Retina (tissue), 1 donor: Measurements from ENCODE around the gene SCAPER.

ENCODE experiments used
- DNase-seq: peaks from one replicate; pipeline ENCODE4 v3.0.0-alpha.2; 2016

SCAPER gene

DNA sequence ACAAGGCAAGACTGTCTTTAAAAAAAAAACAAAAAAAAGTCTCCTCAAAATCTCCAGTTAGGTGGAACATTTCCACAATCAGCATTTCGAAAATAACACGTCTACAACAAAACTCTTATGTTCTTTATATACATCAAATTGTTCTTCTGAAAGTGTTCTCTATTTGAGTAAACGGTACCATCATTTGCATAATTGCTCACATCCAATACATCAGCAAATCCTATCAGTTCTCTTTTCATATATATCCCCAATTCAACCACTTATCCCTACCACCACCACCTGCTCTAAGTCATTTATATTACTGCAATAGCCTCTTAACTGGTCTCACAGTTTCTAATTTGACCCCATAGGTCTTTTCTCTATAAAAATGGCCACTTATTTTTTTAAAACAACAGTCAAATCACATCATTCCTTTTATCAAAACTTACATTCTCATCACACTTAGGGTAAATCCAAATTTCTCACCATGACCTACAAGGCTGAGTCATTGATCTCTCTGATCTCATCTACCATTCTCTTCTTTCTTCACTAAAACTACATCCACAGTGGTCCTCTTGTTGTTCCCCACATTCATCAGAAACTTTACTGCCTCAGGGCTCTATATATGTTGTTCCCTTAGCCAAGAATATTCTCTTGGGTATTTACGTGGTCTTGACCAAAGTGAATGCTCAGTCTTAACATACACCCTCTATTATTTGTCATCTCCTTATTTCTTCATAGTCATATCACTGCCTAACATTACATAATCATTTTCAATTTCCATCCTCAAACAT is 237.0 kb downstream of the SCAPER start:
- DNase-seq, result no peak

DNA sequence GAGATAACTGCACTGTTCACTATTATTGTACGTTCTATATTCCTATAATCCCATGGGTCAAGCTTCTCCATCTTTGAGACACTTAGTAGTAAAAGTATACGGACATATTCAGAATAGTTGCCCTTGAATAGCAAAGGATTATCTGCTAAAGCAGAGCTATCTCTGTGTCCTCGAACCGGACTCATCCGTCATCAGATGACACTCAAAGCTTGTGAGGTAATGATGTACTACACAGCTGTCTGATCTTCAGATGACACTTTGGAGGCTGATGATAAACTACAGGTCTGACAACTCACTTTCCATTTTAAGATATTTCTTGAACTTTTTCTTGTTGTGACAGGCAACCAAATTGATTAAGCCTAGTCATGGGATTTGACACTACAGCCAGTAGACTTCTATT is 240.2 kb downstream of the SCAPER start:
- DNase-seq, result no peak

DNA sequence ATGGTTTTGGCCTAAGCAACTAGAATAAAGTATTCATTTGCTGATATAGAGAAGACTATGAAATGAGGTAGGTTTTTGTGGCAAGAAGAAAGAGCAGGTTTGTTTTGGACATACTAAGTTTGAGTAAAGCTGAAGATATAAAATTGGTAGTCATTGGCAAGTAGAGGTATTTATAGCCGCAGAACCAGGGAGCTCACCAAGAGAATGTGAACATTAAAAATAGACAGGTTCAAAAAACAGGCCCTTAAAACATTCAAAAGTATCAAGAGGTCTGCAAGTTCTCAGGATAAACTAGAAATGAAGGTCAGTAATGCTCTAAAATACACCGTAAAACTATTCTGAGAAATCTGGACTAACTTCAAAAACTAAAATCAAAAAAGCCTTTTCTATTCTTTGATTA is 240.7 kb downstream of the SCAPER start:
- no peak for DNase-seq

DNA sequence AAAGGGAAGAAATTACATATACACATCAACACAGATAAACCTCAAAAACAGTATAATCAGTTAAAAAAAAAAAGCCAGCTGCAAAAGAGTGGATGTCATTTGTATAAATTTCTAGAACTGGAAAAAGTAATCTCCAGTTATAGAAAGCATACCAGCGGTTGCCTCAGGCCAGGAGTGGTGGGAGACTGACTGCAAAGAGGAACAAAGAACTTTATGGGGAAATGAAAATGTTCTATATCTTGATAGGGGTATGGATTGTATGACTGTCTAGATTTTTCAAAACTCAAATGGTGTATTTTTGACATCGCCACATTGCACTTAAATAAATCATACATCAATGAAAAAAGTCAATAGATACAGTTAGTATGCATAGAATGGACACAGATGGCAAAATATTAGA is 241.6 kb downstream of the SCAPER start:
- DNase-seq, result no peak

DNA sequence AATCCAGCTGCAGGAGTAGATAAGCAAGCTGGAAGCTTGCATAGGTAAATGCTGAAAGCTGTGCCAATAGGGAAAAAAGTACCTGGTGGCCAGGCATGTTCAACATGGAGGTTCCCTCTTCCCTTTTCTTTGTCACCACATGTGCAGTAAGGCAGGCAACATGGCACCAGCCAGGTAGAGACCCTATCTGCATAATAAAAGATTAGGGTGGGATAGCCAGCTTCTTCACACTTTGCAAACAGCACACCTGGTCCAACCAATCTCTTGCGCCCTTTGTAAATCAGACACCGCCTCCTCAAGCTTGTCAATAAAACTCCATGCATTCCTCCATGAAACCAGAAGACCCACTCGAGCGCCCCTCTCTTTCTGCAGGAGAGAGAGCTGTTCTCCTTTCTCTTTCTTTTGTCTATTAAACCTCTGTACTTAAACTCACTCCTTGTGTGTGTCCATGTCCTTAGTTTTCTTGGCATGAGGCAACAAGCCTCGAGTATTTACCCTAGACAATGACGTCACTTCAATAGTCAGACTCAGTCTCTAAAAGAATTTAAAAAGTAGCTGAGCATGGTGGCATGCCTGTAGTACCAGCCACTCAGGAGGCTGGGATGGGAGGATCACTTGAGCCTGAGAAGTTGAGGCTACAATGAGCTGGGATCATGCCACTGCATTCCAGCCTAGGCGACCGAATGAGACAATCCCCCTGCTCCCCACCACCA is 256.3 kb downstream of the SCAPER start:
- no peak for DNase-seq

DNA sequence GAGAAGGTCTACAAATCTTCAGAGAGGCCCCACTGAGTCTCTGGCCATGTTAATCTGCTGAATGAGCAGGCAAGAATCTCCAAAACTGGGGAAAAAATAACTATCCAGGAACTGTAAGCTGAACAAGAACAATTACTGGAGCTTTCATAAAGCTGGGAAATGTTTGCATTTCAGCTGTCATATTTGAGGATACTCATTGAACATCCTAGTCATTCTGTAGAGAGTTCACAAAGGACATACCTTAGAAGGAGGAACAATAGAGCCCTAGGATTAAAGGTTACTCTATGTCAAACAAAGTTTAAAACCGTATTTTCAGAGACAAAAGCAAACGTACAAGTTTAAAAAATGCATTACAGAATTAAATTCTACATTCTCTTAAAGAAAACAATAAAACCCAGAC is 257.5 kb downstream of the SCAPER start:
- no peak for DNase-seq

DNA sequence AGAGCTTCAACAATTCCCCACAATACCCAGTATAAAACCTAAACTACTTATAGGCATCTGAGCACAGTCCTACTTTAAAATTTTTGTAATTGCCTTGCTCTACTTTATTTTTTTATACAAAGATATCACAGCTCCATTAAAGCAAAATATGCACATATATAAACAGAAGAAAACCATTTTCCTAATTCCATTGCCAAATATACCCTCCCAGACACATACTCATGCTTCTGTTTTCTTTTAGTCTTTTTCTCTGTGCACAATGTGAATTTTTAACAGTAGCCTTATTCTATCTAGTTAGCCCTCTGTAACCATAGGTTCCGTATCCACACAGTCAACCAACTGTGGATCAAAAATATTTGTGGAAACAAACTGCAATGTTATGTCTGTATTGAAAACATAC is 260.5 kb downstream of the SCAPER start:
- DNase-seq, result no peak

DNA sequence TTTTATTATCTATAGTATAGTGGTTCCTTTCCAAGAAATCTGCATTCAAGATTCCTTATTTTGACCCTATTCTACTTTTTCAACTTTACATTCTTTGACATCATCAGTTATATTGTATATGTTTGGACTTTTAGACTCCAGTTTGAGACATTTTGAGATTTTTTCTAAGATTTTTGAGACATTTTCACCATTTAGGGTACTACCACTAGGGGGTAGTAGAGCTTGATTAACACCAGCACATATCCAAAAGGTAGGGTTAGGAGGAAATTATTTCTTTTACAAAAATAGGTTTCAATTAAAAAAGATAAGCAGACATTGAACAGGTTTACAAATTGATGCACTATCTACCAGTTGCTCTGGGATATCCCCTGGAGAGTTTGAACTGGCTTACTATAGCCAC is 262.5 kb downstream of the SCAPER start:
- DNase-seq, result no peak

DNA sequence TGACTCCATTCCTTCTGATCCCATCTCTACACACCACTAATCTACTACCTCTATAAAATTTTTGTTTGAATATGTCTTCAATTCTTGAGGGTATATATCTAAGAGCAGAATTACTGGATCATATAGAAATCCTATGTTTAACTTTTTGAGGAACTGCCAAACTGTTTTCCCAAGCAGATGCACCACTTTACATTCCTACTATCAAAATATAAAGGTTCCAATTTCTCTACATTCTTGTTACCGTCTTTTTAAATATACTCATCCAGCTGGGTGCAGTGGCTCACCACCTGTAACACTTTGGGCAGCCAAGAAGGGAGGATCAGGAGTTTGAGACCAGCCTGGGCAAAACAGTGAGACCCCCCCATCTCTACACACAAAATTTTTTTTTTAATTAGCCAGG is 268.0 kb downstream of the SCAPER start:
- no peak for DNase-seq

DNA sequence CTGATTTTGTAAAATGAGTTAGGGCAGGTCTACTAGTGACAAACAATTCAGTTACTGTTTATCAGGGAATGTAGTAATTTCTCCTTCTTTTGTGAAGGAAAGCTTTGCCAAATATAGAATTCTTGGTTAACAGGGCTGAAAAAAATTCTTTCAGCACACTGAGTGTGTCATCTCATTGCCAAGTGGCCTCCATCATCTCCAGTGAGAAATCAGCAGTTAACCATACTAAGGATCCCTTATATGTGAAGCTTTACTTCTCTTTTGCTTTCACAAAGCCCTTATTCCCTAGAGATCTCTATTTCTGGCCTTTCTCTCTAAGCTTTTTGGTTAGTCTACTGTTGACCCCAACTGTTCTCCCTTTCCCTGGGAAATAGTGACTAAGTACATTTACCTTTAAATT is 269.1 kb downstream of the SCAPER start:
- no peak for DNase-seq

DNA sequence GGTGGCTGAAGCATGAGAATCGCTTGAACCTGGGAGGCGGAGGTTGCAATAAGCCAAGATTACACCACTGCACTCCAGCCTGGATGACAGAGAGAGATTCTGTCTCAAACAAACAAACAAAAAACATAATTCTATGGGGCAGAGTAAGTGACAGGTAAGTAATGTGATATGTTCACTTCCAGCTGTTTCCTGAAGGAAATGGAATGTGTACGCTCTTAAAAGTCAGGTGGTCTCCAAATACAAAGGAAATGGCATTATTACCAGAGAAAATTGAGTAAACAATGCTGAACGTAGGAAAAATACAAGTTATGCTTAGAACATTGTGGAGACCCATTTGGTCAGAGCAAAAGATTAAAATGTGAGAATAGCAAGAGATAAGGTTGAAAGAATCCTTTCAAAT is 278.5 kb downstream of the SCAPER start:
- DNase-seq, result no peak

DNA sequence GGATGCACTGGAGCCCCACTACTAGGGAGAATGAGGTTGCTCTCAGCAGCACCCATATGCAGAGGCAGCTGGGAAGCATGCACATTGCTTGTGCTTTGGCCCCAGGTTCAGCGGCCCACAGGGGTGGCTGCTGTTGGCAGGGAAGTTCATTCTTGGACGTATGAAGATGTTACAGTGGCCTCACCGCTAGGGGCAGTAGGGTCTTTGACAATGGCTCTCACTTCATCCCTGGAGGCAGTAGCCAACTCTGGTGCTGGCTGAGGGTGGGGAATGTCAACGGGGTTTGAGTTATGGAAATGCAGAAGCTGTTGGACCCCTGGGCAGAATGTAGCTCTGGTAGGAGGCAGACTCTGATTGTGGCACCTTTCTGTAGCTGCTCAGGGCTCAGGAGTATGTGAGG is 279.9 kb downstream of the SCAPER start:
- DNase-seq, result no peak

DNA sequence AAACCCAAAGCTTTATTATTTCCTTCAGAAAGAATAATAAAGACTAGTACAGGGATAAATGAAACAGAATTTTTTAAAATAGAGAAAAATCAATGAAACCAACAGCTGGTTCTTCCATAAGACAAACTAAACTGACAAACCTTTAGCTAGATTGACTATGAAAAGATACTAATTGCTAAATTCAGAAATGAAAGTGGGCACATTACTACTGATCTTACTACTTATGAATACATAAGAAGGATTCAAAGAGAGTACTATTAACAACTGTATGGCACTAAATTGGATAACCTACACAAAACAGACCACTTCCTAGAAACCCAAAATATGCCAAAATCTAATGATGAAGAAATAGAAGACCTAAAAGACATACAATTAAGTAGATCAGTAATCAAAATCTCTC is 290.4 kb downstream of the SCAPER start:
- no peak for DNase-seq

DNA sequence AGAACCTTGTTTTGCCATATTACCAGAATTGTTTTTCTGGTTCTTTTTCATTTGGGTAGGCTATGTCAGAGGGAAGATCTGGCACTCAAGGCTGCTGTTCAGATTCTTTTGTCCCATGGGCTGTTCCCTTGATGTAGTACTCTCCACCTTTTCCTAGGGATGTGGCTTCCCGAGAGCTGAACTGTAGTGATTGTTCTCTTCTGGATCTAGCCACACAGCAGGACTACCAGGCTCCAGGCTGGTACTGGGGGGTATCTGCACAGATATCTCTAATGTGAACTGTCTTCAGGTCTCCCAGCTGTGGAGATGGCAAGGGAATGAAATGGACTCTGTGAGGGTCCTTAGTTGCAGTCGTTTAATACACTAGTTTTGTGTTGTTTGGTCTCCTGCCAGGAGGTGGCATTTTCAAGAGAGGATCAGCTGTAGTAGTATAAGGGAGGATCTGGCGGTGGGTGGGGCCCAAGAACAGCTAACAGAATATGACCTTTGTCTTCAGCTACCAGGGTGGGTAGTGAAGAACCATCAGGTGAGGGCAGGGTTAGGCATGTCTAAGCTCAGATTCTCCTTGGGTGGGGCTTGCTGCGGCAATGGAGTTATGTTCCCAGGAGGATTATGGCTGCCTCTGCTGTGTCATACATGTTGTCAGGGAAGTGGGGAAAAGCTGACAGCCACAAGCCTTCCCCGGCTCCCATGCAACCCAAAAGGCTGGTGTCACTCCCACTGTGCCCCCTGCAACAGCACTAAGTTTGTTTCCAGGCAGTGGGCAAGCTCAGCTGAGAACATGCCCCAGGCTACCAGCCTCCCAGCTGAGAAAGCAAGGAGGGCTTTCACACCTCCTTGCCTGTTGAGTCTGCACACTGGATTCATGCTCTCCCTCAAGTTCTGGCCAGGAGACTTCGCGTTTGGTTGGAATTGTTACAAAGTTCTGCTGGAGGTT is 316.1 kb downstream of the SCAPER start:
- no peak for DNase-seq

DNA sequence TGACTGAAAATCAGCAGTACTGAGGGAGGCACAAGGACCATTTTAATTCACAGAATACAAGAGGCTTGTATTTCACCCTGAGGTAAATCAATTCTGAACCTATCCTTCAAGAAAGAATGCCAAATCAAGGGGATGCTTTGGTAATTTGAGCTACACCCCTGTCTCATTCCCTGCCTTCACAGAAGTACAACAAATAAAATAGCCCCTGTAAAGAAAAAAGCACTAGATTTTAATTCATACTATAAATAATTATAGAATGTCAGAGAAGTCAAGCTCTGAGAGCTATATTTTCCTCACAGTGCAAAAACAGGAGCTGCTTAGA is 319.6 kb downstream of the SCAPER start:
- DNase-seq, result no peak

DNA sequence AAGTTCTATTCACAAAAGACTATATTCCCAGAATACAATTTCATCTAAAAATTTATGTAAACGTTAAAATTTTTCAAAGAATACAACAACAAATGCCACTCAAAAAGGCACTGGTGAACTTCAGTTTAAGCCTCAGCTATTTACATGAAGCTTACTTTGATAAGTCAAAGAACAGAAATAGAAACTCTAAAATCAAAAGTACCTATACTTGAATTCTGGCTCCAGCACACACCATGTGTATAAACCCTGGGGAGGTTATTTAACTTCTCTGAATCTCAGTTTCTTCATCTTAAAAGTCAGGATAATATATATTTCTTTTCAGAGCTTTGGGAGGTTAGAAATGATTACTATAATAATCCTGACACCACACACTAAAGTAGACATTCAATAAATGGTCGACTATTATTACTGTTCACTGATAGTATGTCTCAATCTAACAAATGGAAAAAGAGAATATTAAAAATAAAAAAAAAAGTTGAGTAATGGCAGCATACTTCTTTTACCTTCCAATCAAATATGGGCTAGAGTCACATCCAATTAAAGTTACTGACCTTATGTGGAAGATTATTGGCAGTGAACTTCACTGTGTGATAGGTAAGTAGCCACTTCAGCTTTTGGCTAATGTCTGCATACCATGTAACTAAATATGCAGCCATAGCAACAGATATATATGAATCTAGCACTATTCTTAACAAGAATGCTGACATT is 320.1 kb downstream of the SCAPER start:
- no peak for DNase-seq

DNA sequence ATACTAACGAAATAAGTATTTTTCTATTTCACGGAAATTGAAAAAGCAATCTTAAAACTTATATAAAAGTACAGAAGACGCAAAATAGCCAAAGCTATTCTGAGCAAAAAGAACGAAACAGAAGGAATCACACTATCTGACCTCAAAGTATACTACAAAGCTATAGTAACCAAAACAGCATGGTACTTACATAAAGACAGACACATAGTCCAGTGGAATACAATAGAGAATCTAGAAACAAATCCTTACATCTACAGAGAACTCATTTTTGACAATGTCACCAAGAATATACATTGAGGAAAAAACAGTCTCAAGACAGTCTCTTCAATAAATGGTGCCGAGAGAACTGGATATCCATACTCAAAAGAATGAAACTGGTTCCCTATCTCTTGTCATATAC is 322.6 kb downstream of the SCAPER start:
- DNase-seq, result no peak

DNA sequence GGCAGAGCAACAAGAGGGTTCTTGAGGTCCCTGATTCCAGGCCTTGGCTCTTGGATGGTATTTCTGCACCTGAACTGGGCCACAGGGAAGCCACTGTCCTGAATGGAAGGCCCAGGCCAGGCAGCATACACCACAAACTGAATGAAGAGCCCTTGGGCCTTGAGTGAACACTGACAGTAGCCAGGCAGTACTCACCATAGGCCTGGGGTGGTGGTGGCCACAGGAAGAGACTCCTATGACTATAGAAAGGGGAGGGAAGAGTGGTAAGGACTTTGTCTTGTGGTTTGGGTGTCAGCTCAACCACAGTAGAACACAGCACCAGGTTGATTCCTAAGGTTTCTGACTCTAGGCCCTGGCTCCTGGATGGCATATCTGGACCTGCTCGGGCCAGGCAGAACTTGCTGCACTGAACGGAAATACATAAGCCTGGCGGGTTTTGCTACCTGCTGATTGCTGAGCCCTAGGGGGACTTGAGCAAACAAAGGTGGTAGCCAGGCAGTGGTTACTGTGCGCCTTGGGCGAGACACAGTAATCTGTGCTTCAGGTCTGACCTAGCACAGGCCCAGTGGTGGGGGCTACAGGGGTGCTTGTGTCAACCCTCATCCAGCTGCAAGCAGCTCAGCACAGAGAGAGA is 327.1 kb downstream of the SCAPER start:
- no peak for DNase-seq

DNA sequence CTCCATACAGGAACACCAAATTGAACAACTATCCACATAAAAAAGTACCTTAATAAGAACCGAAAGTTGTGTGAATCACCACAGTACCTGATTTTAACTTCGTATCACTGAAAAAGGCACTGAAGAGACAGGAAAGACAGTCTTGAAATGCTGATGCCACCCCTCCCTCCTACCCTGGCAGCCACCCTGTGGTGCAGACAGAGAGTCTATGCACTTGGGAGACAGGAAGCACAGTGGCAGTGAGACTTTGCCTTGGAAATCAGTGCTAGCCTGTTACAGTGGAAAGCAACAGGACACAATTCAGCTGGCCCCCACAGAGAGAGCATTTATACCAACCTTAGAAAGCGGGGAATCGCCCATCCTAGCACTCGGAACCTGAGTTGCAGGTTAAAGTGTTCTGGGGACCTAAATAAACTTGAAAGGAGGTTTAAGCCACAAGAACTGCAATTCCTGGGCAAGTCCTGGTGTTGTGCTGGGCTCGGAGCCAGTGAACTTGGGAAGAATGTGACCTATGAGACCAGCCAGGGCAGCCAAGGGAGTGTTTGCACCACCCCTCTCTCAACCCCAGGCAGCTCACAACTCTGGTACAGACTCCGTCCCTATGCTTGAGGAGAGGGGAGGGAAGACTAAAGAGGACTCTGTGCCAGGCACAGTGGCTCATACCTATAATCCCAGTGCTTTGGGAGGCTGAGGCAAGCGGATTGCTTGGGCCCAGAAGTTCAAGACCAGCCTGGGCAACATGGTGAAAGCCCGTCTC is 328.4 kb downstream of the SCAPER start:
- no peak for DNase-seq

DNA sequence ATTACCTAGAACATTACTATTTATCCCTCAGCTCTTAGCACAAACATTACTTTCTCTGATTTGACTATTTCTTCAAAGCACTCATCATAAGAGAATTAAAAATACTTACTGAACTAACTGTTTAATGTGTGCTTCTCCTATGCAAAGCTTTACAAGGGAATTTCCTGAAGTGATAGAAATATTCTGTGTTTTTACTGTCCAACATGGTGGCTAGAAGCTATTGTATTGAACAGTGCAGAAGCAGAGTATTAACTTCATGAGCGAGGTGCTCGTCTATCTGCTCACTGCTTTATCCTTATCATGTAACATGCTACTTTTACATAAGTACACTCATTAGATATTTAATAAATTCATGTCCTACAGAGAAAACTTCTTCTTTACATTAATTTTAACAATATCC is 329.5 kb downstream of the SCAPER start:
- no peak for DNase-seq

DNA sequence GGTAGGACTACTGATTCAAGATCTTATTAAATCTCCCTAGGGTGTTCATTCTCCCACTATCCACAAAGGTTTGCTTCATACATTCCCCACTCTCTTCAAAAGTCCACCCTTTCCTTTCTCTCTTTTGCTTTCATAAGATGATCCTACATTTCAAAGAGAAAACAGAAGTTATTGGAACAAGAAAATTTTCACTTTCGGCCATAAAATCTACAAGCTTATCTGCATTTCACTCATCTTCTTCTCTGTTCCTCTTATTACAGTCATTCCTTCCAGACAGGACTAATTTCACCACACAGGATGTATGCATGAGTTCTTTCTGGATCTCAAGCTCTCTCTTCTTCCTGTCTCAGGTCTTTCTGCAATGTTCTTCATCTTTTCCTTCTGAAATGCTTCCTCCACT is 329.9 kb downstream of the SCAPER start:
- DNase-seq, result no peak

DNA sequence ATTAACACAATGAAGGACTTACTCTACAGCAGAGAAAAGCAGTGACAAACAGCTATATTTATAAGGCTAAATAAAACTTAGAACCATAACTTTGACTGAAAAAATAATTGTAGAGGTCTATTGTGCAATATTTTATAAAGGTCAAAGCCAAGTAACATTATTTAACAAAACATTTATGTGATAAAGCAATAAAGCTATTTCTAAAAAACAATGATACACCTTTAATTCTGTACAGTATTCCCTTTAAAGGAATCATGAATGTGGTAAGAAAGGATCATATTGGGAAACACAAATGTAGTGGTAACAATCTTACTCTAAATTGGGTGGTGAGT is 332.2 kb downstream of the SCAPER start:
- no peak for DNase-seq
